PC-3 (cell line): Measurements from ENCODE around the gene NDC80. TPM values are rescaled to one million over a fixed set of nuclear protein-coding genes. Genes with fewer than 3 reads are reported as not detected.
A peak's percentile ranks its signal among the peaks of the same experiment; 100 is the strongest.
"Not testable (repeated sequence)": the region's sequence is repeated elsewhere in the genome, so short reads cannot be mapped to it uniquely, and the experiment has no call there.

Source experiments
- ATAC-seq: fragments of 200-7000 bp; cut with Tn5 transposase; 2 replicates; pipeline ENCODE4 v1.9.1; 2020; ENCODE audit warnings: mild to moderate bottlenecking, moderate library complexity
- BruUV-seq: library from RNA; stranded (reverse); fragments of 400-500 nt; replicated peaks from 2 replicates; lab custom pipeline; 2021; lab: Mats Ljungman, UMichigan
- CTCF ChIA-PET: fragments of 300-600 bp; sonication (Branson Sonifier 250); formaldehyde crosslinking; loops from one replicate; lab custom pipeline; 2022; ENCODE audit warnings: antibody characterized with exemption; lab: Charles Lee
- POLR2A ChIA-PET: fragments of 300-600 bp; sonication (Branson Sonifier 250); formaldehyde crosslinking; loops from one replicate; lab custom pipeline; 2022; ENCODE audit warnings: antibody characterized with exemption; ENCODE audit not compliant: unreplicated experiment; lab: Charles Lee
- DNase-seq: peaks from one replicate; pipeline ENCODE4 v3.0.0-alpha.2; 2015
- H2AFZ ChIP-seq: fragments of 300-600 bp; sonication (generic); 2 replicates; pipeline ENCODE4 v1.6.0; 2016; ENCODE audit warnings: antibody characterized with exemption, low read length
- H3F3A ChIP-seq: fragments of 300-600 bp; sonication (generic); one replicate; pipeline ENCODE4 v1.6.0; 2017; ENCODE audit warnings: antibody characterized with exemption, low read length, control low read depth, mild to moderate bottlenecking; ENCODE audit not compliant: unreplicated experiment
- H3K27ac ChIP-seq: fragments of 300-600 bp; sonication (generic); 2 replicates; pipeline ENCODE4 v1.5.1; 2016; ENCODE audit warnings: mild to moderate bottlenecking, low read length
- H3K27me3 ChIP-seq: fragments of 300-600 bp; sonication (generic); 2 replicates; pipeline ENCODE4 v1.6.1; 2016; ENCODE audit warnings: low read length, mixed read lengths
- H3K36me3 ChIP-seq: fragments of 300-600 bp; sonication (generic); 2 replicates; pipeline ENCODE4 v1.6.1; 2016; ENCODE audit warnings: low read depth, mixed run types, low read length, mixed read lengths
- H3K4me1 ChIP-seq: fragments of 300-600 bp; sonication (generic); 2 replicates; pipeline ENCODE4 v1.5.1; 2016; ENCODE audit warnings: low read length; ENCODE audit not compliant: insufficient read depth
- H3K4me2 ChIP-seq: fragments of 300-600 bp; sonication (generic); 2 replicates; pipeline ENCODE4 v1.6.0; 2016; ENCODE audit warnings: low read length
- H3K4me3 ChIP-seq: fragments of 300-600 bp; sonication (generic); 2 replicates; pipeline ENCODE4 v1.5.1; 2016; ENCODE audit warnings: mild to moderate bottlenecking, low read length, mixed read lengths
- H3K79me2 ChIP-seq: fragments of 300-600 bp; sonication (generic); 2 replicates; pipeline ENCODE4 v1.6.1; 2017; ENCODE audit warnings: low read length, mixed read lengths
- H3K9ac ChIP-seq: fragments of 300-600 bp; sonication (generic); 2 replicates; pipeline ENCODE4 v1.6.0; 2016; ENCODE audit warnings: mild to moderate bottlenecking, low read length
- H3K9me2 ChIP-seq: fragments of 300-600 bp; sonication (generic); replicated peaks from 2 replicates; pipeline ENCODE4 v1.6.1; 2016; ENCODE audit warnings: mixed run types, low read length, mixed read lengths
- H3K9me3 ChIP-seq: fragments of 300-600 bp; sonication (generic); 2 replicates; pipeline ENCODE4 v1.6.1; 2016; ENCODE audit warnings: low read length, mixed read lengths
- H4K20me1 ChIP-seq: fragments of 300-600 bp; sonication (generic); 2 replicates; pipeline ENCODE4 v1.6.1; 2016; ENCODE audit warnings: low read length, mixed read lengths
- CTCF ChIP-seq: fragments of 300-600 bp; sonication (generic); conservative IDR thresholded peaks from 2 replicates; pipeline ENCODE4 v1.5.1; 2017; ENCODE audit warnings: antibody characterized with exemption, low read depth, mild to moderate bottlenecking, low read length
- EZH2 ChIP-seq: fragments of 300-600 bp; sonication (generic); IDR thresholded peaks from one replicate; pipeline ENCODE4 v1.6.1; 2017; ENCODE audit warnings: antibody characterized with exemption, mild to moderate bottlenecking, low read length; ENCODE audit not compliant: unreplicated experiment
- EZH2phosphoT487 ChIP-seq: fragments of 300-600 bp; sonication (generic); IDR thresholded peaks from 2 replicates; pipeline ENCODE4 v1.6.1; 2018; ENCODE audit warnings: mild to moderate bottlenecking, antibody characterized with exemption, low read length, borderline replicate concordance
- intact Hi-C: fragments of 100-400 bp; cut with micrococcal nuclease; formaldehyde crosslinking; loops from 2 replicates; pipeline ENCODE4 v1.9.0; 2023
- total RNA-seq: library from RNA; depleted of rRNA; stranded (reverse); fragments of >200 nt; gene quantifications from 2 replicates; pipeline ENCODE4 v1.2.3, GENCODE V29; 2014

NDC80 gene
- total RNA-seq, 1 experiment from 2014 or later = 53.4 TPM

DNA sequence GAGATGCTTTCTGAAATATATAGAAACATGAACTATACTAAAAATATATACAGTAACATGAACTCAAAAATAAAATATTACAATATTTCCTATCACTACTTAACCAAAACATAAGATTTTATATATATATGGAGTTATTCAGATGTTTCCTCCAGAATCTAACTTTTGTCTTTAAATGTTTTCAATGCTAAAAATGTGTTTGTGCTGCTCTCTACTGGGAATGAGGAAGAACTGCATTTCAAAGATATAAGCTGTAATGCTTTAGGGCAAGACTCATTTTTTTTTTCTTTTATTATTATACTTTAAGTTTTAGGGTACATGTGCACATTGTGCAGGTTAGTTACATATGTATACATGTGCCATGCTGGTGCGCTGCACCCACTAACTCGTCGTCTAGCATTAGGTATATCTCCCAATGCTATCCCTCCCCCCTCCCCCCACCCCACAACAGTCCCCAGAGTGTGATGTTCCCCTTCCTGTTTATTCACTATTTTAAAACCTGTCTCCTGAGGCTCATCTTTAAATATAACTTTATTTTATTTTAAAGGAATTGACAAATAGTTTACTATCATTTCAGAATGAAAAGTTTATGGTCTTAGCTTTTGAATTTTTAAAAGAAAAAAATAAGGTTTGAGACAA is 29.3 kb upstream of the NDC80 start:
- POLR2A ChIA-PET = interaction anchor here (0.7 kb wide), 1 partner anchor 214 kb away, joined by 5 read pairs; no protein-coding TSS in a partner anchor

DNA sequence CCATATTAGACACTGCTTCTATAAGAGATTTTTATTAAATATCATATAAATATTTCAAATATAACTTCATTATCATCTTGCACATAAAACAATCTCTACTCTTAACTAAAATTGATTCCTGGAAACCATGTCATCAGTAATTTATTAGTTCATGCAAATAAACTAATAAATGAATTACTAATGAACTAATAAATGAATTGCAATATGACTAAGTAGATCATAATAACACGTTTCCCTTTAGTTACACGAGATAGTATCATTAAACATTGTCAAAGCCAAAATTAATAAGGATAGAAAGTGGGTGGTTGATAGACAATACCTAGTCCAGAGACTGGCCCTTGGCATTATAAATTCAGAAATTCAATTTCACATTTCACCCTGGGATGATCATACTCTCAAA is 26.2 kb upstream of the NDC80 start:
- no peaks in the 10 kb centered on the region for H3K9me2 ChIP-seq
- no peak overlapping the region for H3K4me2 ChIP-seq
- ATAC-seq = no peak
- no peak overlapping the region for H2AFZ ChIP-seq
- intact Hi-C loops = loop anchor here (10.0 kb wide), 1 partner anchor 790 kb away; no protein-coding TSS in a partner anchor
- no peaks in the 10 kb centered on the region for H3F3A ChIP-seq
- H3K36me3 ChIP-seq = no peaks in the 10 kb centered on the region
- BruUV-seq = no TSS peak
- H3K27me3 ChIP-seq = no peaks in the 10 kb centered on the region
- H3K4me1 ChIP-seq = no peaks in the 10 kb centered on the region
- no peaks in the 10 kb centered on the region for H3K9me3 ChIP-seq
- no peaks in the 10 kb centered on the region for H3K79me2 ChIP-seq
- TF ChIP-seq EZH2 (no peak), EZH2phosphoT487 (no peak), CTCF (no peak)
- no peaks in the 10 kb centered on the region for H4K20me1 ChIP-seq
- POLR2A ChIA-PET = no interaction called here
- no peak for DNase-seq
- H3K27ac ChIP-seq = no peak overlapping the region
- no peak overlapping the region for H3K9ac ChIP-seq
- H3K4me3 ChIP-seq = no peak overlapping the region
- CTCF ChIA-PET = no interaction called here

More for the DNA sequence above, 29.3 kb upstream of the NDC80 start:
- CTCF ChIA-PET = interaction anchor here (0.5 to 1.0 kb wide), 10 partner anchors 29 to 436 kb away, joined by 3 to 9 read pairs (median 4); no protein-coding TSS in a partner anchor
- intact Hi-C loops = loop anchor here (1.0 to 10.0 kb wide), 7 partner anchors 130 to 955 kb away; no protein-coding TSS in a partner anchor
- not testable (repeated sequence) for H3K9ac ChIP-seq, H3K4me3 ChIP-seq, H3K4me1 ChIP-seq, H3K9me3 ChIP-seq, H3K27ac ChIP-seq, H3K4me2 ChIP-seq, H2AFZ ChIP-seq, BruUV-seq, H3F3A ChIP-seq, H3K9me2 ChIP-seq, H3K27me3 ChIP-seq, H3K36me3 ChIP-seq, H4K20me1 ChIP-seq, H3K79me2 ChIP-seq
- ATAC-seq = peak; percentile 38; the same call in 1 of the 2 replicates
- DNase-seq = peak; percentile 67
- TF ChIP-seq CTCF = peak; percentile 67

- Histone ChIP-seq H3K4me2 (no peak overlapping the region), H3F3A (no peaks in the 10 kb centered on the region), H3K9me3 (no peaks in the 10 kb centered on the region), H3K27me3 (no peaks in the 10 kb centered on the region), H3K36me3 (no peaks in the 10 kb centered on the region), H3K9ac (no peak overlapping the region), H2AFZ (no peak overlapping the region), H3K79me2 (no peaks in the 10 kb centered on the region), H4K20me1 (no peaks in the 10 kb centered on the region), H3K27ac (no peak overlapping the region), H3K9me2 (no peaks in the 10 kb centered on the region), H3K4me1 (no peaks in the 10 kb centered on the region), H3K4me3 (no peak overlapping the region)
- ATAC-seq = peak; percentile 80
- intact Hi-C loops = loop anchor here (1.0 to 10.0 kb wide), 3 partner anchors 633 to 1682 kb away; no protein-coding TSS in a partner anchor
- ChIA-PET POLR2A (no interaction called here), CTCF (interaction anchor here (0.6 to 1.0 kb wide), 6 partner anchors 55 to 1571 kb away, joined by 3 to 10 read pairs (median 4); no protein-coding TSS in a partner anchor)
- TF ChIP-seq CTCF (peak; percentile 80), EZH2phosphoT487 (no peak)
- BruUV-seq = no TSS peak
- peak; percentile 75 for DNase-seq
These were observed 23.8 kb upstream of the NDC80 start for GRCh38 chr18:2547477-2548087.
